ENCODE results near the gene BTBD8.

Gene BTBD8

DNA sequence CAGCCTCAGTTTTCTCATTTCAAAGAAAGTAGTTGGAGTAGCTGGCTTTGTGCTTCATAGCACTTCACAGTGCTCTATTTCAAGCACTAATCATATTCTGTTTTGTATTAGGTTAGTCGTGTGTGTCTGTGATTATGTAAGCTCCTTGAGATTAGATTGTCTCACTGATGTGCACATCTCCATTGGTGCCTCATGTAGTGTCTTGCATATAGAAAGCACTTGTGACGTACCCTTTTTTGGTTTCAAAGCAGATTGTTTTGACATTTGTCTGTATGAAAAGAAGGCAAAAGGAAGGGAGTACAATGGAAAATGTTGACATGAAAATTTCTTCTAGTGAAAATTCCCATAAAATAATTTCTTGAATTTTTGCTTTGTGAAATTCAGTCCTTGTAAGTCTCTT is 13.9 kb downstream of the BTBD8 start:
- DNase-seq (ENCODE audit: low read depth) = no peak

DNA sequence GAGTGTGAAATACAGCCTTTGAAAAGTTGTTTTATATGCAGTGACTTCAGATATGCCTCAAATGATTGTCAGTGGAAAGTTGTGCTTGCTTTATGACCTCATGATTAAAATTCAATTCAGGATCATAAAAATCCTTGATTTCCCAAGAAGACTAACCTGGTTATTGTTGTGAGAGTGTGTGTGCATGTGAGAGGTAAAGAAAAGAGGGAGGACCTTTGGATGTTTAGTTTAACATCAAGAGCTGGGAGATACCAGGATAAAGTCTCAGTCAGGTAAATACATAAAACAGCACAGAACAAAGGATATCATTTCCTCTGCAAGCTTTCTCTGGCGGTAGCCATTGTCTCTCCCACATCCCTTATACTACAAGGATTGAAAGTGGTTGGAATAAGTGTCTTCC is 14.4 kb downstream of the BTBD8 start:
- DNase-seq (ENCODE audit: low read depth) = no peak

DNA sequence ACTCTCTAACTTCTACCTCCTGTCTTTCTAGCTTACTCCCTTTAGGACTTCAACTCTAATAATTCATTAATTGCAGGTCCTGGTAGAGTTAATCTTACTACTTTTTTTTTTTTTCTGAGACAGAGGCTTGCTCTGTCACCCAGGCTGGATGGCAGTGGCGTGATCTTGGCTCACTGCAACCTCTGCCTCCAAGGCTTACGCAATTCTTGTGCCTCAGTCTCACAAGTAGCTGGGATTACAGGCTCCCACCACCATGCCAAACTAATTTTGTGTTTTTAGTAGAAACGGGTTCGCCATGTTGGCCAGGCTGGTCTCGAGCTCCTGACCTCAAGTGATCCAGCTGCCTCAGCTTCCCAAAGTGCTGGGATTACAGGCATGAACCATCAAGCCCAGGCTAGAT is 15.7 kb downstream of the BTBD8 start:
- no peak for DNase-seq (ENCODE audit: low read depth)

DNA sequence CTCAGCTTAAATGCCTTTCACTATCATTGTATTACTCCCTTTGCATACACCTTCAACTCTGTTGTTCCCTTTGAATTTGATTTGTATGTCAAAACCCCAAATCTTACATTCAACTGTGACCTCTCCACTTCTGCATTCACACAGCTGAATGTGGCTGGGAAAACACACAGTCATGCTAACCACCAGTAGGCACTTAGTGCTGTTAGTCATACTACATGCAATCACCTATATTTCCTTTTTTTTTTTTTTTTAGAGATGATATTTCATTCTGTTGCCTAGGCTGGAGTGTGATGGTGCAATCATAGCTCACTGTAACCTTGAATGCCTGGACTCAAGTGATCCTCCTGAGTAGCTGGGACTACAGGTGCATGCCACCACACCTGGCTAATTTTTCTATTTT is 16.2 kb downstream of the BTBD8 start:
- DNase-seq (ENCODE audit: low read depth) = no peak

DNA sequence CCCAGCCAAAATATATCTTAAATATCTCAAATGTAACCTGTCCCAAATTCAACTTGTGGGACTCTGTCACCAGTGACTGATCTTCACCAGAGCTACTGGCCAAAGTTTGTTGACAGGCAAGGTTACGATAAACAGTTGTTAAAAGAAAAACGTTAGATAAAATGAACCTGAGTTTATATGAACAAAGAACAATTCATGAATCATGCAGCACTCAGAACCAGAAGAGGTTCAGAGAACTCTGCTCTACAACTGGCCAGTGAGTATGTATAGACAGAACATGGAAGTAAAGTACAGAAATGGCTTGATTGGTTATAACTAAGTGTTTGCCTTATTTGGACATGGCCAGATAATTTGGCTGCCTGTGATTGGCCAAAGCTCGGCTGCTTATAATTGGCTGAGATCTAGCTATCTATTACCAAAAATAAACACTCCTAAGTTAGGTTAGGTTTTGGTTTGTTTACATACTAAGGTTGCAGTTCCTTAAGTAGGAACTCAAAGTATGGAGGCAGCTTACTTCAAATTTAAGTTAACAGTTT is 25.5 kb downstream of the BTBD8 start:
- no peak for DNase-seq (ENCODE audit: low read depth)

DNA sequence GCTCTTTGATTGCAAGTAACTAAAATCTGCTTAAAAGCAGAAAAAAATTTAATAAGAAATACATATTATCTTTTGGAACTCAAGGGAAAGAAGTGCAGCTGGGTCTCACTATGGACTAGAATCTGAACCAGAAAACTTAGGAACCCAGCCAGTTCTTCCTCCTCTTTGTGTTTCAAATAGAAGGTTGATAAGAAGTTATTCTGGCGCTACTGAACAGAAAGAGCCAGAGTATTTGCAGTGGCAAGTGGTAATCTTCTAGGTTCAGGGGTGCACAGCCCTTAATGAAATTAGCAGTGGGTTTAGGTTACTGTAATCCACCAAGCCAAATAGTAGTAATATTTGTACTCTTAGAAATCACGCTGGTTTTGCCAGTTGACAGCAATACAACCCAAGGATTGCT is 28.5 kb downstream of the BTBD8 start:
- no peak for DNase-seq (ENCODE audit: low read depth)

DNA sequence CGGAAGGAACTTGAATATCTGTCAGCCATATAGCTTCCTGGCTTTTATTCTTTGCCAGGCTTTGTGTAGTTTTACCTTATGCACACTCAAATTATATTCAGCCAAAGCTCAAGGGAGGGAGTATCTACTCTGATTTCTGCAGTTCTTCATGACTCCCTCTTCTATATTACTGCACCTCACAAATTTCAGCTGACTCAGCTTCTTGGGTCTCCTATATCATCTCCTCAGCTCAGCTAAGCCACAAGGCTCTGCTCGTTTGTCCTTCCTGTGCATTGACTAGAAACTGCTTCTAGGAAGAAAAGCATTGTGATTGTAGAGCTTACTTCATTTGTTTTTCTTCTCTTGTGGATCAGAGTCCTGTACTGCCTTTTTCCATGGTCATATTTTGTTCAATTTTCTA is 37.4 kb downstream of the BTBD8 start:
- DNase-seq (ENCODE audit: low read depth) = no peak

DNA sequence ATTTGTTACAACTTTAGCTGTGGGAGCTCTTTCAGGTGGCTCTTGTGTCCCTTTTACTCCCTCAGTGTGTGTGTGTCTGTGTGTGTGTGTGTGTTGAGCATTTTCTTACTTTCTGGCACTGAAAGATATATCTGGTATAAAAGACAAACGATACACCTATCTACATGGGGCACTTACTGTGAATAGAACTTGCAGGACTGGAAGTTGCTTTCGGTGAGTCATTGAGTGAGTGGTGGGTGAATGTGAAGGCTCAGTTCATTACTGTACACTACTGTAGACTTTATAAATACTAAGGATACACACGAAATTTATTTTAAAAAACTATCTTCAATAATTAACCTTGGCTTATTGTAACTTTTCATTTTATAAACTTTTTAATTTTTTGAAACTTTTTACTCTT is 38.7 kb downstream of the BTBD8 start:
- no peak for DNase-seq (ENCODE audit: low read depth)

DNA sequence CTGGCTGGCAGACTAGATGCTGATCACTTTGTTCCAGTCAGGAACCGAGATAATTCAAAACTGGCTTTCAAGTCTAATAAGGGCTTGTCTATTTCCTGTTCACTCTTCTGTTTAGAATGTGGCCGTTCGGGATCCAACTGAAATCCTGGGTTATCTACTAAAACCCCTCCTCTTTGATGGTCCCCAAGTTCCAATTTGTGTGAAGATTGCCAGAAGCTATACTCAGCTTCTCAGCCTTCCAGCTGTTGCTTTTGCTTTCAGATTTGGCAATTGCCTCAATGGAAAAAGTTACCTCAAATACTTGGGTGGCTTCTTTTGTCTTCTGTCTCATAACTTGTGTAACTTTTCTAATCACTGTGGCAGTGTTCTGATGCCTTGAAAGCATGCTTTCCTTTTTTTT is 43.7 kb downstream of the BTBD8 start:
- DNase-seq (ENCODE audit: low read depth) = no peak

DNA sequence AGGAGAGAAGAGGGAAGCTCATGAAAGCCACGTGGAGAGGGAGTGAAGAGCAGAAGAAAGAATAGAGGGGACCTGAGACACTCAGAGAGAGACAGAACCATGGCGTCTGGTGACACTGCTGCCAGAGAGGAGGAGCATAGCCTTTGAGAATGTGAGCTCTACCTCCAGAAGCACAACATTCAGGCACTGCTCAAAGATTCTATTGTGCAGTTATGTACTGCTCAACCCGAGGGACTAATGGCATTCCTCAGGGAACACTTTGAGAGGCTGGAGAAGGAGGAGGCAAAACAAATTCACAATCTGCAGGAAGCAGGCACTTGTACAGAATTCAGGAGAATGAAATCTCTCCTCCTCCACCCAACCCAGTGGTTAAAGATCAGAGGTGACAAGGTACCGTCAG is 45.1 kb downstream of the BTBD8 start:
- DNase-seq (ENCODE audit: low read depth) = no peak

DNA sequence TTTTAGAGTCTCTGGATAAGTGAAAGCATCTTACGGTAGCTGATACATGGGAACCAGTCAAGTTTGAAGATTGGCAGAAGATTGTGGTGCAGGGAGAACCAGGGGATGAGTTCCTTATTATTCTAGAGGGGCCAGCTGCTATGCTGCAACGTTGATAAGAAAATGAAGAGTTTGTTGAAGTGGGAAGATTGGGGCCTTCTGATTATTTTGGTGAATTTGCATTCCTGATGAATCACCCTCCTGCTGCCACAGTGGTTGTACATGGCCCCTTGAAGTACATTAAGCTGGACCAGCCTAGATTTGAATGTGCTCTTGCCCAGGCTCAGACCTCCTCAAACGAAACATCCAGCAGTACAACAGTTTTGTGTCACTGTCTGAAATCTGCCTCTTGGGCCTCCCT is 45.9 kb downstream of the BTBD8 start:
- no peak for DNase-seq (ENCODE audit: low read depth)

DNA sequence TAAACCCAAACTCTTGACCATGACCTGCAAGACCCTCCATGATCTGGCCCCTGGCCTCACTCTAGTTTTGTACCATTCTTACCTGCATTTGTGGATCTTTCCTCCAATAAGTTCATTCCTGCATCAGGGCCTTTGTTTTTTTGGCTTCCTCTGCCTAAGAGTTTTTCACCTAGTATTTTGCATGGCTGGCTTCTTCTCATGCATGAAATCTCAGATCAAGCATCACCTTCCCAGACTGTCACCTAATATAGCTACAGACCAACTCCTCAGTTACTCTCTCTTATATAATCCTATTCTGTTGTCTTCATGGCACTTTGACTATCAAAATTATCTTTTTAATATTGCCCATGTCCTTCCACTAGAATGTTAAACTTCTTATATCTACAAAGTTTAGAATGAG is 54.2 kb downstream of the BTBD8 start:
- no peak for DNase-seq (ENCODE audit: low read depth)

DNA sequence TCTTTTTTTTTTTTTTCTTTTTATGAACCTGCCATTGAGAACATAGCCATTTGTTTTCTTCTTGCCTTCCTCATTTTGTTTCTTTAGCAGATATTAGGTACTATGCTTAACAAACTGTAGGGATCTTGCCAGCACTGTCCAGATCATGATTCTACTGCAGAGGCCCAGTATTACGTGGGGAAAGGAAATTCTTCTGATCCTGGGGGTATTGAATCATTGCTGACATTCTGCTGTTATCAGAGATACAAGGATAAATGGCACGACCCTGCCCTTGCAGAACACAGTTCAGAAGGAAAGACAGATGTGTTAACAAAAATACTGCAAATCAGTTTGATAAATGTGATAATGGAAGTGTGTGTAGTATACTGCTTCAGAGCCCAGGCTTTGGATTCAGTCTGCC is 56.2 kb downstream of the BTBD8 start:
- DNase-seq (ENCODE audit: low read depth) = no peak

DNA sequence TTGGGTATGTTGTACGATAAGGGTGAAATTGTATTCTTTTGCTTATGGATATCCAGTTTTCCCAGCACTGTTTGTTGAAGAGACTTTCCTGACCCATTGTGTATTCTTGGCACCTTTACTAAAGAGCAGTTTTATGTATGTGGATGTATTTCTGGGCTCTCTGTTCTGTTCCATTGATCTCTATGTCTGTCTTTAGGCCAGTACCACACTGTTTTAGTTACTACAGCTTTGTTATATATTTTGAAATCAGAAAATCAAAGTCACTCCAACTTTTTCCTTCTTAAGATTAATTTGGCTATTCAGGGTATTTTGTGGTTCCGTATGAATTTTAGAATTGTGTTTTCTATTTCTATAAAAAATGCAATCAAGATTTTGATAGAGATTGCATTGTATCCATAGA is 74.8 kb downstream of the BTBD8 start:
- DNase-seq (ENCODE audit: low read depth) = no peak

DNA sequence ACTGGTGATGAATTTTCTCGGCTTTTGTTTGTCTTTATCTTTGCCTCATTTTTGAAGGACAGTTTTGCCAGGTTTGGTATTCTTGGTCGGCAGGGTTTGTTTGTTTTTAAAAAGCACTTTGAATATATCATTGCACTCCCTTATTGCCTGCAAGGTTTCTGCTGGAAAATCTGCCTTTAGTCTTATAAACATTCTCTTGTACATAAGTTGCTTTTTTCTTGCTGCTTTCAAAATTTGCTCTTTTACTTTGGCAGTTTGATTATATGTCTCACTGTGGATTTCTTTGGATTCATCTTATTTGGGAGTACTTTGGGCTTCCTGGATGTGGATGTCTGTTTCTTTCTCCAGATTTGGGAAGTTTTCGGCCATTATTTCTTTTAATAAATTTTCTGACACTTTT is 79.4 kb downstream of the BTBD8 start:
- DNase-seq (ENCODE audit: low read depth) = no peak

DNA sequence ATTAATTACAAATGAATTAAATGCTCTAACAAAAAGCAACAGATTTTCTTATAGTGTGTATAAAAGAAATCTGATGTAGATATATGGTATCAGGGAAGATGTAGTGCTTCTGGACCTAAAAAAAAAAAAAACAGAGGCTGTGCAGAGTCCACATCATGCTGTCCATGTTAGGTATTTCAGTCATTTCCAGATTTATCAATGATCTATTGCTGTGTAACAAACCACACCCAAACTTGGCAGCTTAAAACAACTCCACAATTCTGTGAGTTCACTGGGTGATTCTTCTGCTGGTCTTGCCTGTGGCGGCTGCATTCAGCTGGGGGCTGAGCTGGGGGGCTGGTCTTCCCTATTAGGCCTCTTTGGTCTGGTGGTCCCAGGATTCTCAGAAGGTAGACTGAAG is 85.2 kb downstream of the BTBD8 start:
- no peak for DNase-seq (ENCODE audit: low read depth)

DNA sequence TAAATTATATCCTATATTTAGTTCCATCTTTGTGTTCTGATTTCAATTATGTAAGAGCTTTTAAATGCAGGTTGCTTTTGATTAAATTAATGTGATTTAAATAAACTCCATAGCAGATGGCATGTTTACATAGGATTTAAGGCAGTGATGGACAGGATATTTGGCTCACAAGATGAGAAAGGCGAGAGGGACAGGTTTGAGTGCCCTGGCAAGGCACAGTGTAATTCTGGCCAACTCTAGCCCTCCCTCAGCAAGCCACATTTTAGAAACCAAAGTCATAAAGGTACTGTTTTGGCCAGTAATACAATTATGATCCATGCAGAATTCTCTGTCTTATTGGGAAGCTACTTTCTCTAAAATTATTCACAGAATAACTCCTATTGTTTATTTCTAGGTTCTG is 87.0 kb downstream of the BTBD8 start:
- no peak for DNase-seq (ENCODE audit: low read depth)

DNA sequence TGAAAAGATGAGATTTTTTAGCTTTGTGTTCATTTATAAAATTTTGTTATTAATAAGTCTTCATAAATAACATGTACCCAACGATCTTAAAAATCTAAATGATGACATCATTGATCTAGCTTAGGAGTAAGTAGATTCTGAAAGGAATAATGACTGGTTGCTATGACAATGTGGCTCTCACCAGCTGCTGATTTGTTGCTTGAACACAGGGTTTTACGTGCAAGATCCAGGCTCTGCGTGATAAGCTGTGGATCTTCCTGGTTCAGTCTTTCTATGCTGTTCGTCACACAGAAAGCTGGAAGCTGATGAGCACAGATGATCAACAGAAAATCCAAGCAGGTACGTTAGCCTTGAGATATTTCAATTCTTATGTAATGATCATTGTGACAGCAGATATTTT is 88.5 kb downstream of the BTBD8 start:
- no peak for DNase-seq (ENCODE audit: low read depth)

DNA sequence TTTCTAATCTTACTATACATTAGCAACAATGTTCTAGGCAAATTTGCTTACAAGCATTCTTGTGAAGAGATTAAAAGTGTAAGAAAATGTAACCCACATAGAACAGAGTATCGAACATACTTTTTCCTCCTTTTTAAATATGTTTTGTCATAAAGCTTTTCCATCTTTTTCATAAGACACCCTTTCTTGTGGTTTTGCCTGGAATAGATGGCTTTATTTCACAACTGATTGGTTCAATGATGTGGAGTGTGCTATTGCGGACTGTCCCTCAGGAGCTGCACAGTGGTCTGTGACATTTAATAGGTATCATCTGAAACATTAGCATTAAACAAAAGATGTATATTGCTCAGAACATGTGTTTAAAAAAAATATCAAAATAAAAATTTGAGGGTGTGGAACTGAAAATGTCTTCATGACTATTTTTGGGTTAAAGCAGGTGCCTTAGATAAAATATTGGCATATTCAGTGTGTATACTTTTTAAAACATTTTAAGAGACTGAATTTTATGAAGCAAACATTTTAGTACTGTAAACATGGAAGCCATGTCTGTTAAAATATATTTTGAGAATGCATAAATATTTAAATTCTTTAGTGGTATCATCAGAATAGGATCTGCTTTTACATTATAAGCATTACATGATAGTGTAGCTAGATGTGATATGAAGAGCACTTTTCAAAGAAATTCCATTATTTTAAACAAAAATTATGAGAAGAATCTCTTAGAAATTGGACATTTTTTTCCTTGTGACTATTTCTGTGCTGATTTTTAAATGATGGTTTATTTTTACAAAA is 89.3 kb downstream of the BTBD8 start:
- DNase-seq (ENCODE audit: low read depth) = no peak

DNA sequence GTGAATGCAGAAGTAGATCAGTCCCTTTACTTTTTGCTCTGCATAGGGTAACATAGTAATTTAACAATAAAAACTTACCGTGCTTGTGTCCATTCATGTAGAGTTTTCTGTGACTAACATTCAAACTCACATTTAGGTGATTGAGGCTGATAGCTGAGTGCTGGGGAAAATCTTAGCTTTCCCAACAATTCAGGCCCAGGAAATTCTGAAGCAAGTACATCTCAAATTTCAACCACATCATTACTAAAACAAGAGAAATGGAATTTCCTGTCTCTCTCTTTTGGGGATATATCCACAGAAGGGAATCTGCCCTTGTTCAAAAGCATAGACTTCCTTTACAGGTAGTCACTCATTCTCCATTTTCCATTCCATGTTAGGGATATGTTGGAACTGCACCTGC is 104.5 kb downstream of the BTBD8 start:
- peak; percentile 67 for DNase-seq (ENCODE audit: low read depth)

DNA sequence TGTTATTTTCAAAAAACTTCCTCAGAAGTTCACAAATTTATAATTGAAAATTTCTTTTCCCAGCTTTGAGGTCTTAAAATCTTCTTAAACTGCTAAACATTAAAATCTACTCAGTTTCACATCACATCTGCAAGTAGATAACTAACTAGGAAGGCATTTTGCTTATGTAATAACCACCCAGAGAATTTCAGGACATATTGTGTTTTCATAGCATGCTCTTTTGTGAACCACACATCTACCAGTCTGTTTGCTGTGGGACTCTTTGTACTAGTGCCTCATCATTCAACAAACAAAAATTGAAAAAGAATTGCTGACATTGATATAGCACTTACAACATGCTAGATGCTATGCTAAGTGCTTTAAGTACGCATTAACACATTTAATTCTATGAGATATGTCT is 105.9 kb downstream of the BTBD8 start:
- DNase-seq (ENCODE audit: low read depth) = peak; percentile 49

DNA sequence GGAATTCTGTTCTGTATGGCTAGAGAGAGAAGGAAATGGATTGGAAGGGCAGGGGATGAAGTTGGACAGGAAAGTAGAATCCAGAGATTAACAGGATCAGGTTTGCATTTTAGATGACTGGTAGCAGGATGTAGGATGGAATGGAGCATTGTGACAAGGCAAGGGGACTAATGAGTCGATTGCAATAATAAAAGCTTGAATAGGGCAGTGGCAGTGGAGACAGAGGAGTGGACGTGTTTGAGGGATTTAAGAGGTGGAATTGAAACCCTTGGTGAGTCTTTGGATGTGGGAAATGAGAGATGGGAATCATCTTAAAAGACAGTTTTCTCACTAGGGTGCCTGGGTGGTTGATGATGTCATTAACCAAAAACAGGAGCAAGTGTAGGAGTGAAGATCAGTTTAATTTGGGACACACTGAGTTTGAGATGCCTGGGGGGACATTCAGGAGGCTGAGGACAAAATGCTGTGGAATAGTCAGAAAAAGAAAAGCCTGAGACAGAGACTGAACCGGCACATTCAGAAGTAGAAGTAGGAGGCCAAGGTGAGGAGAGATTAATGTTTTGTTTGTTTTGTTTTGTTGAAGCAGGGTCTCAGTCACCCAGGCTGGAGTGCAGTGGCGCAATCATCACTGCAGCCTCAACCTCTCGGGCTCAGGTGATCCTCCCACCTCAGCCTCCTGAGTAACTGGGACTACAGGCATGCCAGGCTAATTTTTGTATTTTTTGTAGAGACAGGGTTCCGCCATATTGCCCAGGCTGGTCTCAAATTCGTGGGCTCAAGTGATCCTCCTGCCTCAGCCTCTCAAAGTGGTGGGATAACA is 108.5 kb downstream of the BTBD8 start:
- no peak for DNase-seq (ENCODE audit: low read depth)

DNA sequence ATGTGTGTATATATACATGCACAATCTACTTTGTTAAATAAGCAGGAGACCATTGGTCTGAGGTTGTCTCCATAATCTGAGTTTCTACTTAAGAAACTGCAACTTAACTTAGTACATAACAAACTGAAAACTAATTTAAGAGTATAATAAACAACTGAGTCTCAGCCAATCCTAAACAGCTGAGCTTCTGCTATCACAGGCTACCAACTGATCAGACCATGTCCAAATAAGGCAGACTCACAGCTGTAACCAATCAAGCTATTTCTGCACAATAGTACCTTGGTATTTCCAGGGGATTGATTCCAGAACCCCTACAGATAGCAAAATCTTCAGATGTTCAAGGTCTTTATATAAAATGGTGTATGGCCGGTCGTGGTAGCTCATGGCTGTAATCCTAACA is 111.6 kb downstream of the BTBD8 start:
- DNase-seq (ENCODE audit: low read depth) = no peak

Measured in fibroblast of gingiva (primary cell).